ENCODE results near the gene NAV2.
A peak's percentile ranks its signal among the peaks of the same experiment; 100 is the strongest.
"Not testable (repeated sequence)": the region's sequence is repeated elsewhere in the genome, so short reads cannot be mapped to it uniquely, and the experiment has no call there.

NAV2 gene

DNA sequence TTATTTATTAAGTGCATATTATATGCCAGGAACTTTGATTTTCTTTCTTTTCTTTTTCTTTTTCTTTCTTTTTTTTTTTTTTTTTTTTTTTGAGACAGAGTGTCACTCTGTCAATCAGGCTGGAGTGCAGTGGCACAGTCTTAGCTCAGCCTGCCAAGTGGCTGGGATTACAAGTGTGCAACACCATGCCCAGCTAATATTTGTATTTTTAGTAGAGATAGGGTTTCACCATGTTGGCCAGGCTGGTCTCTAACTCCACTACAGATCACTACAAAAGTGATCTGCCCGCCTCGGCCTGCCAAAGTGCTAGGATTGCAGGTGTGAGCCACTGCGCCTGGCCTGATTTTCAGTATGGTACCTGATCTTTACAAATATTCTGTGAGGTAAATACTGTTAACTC lies 182.4 kb downstream of the NAV2 start:
- not testable (repeated sequence) for H3K9me3 ChIP-seq (ENCODE audit: control insufficient read depth, insufficient read depth, low read length); DNase-seq (ENCODE audit: low read depth, low spot score); H3K27me3 ChIP-seq (ENCODE audit: control insufficient read depth, insufficient read depth, low read length); H3K4me1 ChIP-seq (ENCODE audit: control insufficient read depth, insufficient read depth, low read length); H3K4me3 ChIP-seq (ENCODE audit: low read length); H3K36me3 ChIP-seq (ENCODE audit: control insufficient read depth, insufficient read depth, low read length); H3K27ac ChIP-seq (ENCODE audit: low read length)
- no CpG with 5 or more reads among the region's 3 CpGs for WGBS (ENCODE audit: insufficient coverage, insufficient read length)

DNA sequence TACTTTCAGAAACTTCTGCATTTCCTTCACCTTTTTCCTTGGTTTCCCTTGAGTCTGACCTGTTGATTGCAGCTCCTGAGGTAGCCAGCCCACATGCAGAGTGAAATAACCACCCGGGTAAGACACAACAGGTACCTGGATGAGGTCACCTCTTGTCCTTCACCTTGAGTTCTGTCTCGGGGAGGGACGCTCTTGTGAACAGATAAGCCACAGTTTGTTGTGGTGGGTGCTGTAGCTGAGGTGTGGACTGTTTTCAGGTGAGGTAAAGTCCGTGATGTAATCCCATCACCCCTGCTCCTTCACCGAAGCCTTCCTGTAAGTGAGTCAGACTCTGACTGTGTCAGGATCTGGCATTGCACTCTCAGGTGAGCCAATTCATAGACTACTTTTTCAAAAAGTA lies 183.1 kb downstream of the NAV2 start:
- no peak overlapping the region for H3K27ac ChIP-seq (ENCODE audit: low read length)
- no peaks in the 10 kb centered on the region for H3K9me3 ChIP-seq (ENCODE audit: control insufficient read depth, insufficient read depth, low read length)
- no peak for DNase-seq (ENCODE audit: low read depth, low spot score)
- H3K27me3 ChIP-seq (ENCODE audit: control insufficient read depth, insufficient read depth, low read length) = no peaks in the 10 kb centered on the region
- peaks cover 1% of the 10 kb centered on the region; the same call in 1 of the 2 replicates for H3K4me1 ChIP-seq (ENCODE audit: control insufficient read depth, insufficient read depth, low read length)
- WGBS (ENCODE audit: insufficient coverage, insufficient read length) = no CpG with 5 or more reads among the region's 5 CpGs
- H3K4me3 ChIP-seq (ENCODE audit: low read length) = no peak overlapping the region
- H3K36me3 ChIP-seq (ENCODE audit: control insufficient read depth, insufficient read depth, low read length) = peaks cover 2% of the 10 kb centered on the region; the same call in 1 of the 2 replicates

DNA sequence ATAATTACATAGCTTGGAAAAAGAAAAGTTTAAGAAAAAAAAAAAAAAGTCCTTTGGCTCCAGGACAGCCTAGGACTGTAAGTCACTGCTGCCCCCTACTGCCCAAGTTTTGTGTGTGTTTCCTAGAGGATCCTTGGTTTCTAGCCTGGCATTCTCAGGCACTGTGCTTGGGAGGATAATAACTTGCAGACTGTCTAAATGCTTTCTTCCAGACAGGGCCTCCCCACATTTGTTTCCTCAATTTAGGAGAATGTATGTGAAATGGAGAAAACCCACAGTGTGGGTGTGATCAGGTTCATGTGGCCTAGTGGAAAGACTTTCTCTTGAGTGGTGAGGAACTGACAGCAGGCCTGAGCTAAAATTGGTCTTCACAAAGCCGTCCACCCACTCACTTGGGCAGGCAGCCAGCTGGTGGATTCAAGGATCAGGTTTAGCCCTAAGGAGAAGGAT lies 191.0 kb downstream of the NAV2 start:
- Histone ChIP-seq H3K36me3 (ENCODE audit: control insufficient read depth, insufficient read depth, low read length) (no peaks in the 10 kb centered on the region), H3K4me1 (ENCODE audit: control insufficient read depth, insufficient read depth, low read length) (peaks cover 1% of the 10 kb centered on the region; the same call in 1 of the 2 replicates), H3K27me3 (ENCODE audit: control insufficient read depth, insufficient read depth, low read length) (no peaks in the 10 kb centered on the region), H3K4me3 (ENCODE audit: low read length) (no peak overlapping the region), H3K27ac (ENCODE audit: low read length) (no peak overlapping the region), H3K9me3 (ENCODE audit: control insufficient read depth, insufficient read depth, low read length) (no peaks in the 10 kb centered on the region)
- peak; percentile 79 for DNase-seq (ENCODE audit: low read depth, low spot score)
- no CpG with 5 or more reads among the region's 1 CpG for WGBS (ENCODE audit: insufficient coverage, insufficient read length)

DNA sequence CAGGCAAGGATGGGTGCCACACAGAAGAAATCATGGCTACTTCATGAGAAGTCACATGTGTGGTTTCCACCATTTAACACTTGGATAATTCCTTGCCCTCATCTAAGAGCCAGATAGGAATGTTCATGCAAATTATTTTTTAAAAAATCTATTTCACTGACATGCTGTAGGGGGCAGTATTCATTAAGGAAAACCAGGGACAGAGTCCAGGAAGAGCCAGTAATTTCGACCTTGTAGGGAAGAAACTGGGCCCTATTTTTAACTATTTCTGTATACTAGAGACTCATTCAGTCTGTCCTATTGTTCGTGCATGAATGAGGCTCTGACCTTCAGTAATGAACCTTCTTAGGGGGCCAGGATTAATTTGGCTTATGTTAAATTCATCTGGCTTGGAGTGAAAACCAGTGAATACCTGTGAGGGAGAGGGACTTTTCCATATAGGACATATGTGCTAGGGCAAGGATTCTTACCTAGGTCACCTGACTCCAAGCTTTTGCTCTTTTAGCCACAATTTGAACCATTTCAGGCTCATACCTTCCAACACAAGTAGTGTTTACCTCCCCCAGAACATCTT lies 192.7 kb downstream of the NAV2 start:
- Histone ChIP-seq H3K9me3 (ENCODE audit: control insufficient read depth, insufficient read depth, low read length) (no peaks in the 10 kb centered on the region), H3K36me3 (ENCODE audit: control insufficient read depth, insufficient read depth, low read length) (no peaks in the 10 kb centered on the region)
- WGBS (ENCODE audit: insufficient coverage, insufficient read length) = no CpG with 5 or more reads among the region's 2 CpGs

DNA sequence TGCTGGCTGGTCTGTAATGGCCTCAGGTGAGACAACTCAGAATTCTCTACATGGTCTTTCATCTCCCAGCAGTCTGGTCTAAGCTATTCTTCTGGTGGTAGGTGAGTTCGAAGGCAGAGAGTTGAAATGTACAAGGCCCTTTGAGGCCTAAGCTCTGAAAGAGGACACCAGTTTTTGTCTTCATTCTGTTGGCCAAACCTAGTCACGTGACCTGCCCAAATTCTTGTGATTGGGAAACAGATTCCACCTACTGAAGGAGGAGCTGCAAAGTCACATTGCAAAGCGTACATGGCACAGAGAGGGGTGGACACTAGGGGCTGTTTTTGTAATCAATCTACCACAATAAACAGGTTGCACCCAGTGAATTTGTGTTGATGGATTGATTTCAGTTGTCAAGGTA lies 193.5 kb downstream of the NAV2 start:
- H3K36me3 ChIP-seq (ENCODE audit: control insufficient read depth, insufficient read depth, low read length) = no peaks in the 10 kb centered on the region
- H3K27ac ChIP-seq (ENCODE audit: low read length) = no peak overlapping the region
- no peak for DNase-seq (ENCODE audit: low read depth, low spot score)
- H3K4me3 ChIP-seq (ENCODE audit: low read length) = no peak overlapping the region
- H3K4me1 ChIP-seq (ENCODE audit: control insufficient read depth, insufficient read depth, low read length) = peaks cover 1% of the 10 kb centered on the region; the same call in 1 of the 2 replicates
- H3K9me3 ChIP-seq (ENCODE audit: control insufficient read depth, insufficient read depth, low read length) = no peaks in the 10 kb centered on the region
- H3K27me3 ChIP-seq (ENCODE audit: control insufficient read depth, insufficient read depth, low read length) = no peaks in the 10 kb centered on the region
- no CpG with 5 or more reads among the region's 3 CpGs for WGBS (ENCODE audit: insufficient coverage, insufficient read length)

More for the DNA sequence above, 192.7 kb downstream of the NAV2 start:
- no peak overlapping the region for H3K4me3 ChIP-seq (ENCODE audit: low read length)
- H3K27ac ChIP-seq (ENCODE audit: low read length) = no peak overlapping the region
- no peak for DNase-seq (ENCODE audit: low read depth, low spot score)
- peaks cover 1% of the 10 kb centered on the region; the same call in 1 of the 2 replicates for H3K4me1 ChIP-seq (ENCODE audit: control insufficient read depth, insufficient read depth, low read length)
- H3K27me3 ChIP-seq (ENCODE audit: control insufficient read depth, insufficient read depth, low read length) = no peaks in the 10 kb centered on the region

DNA sequence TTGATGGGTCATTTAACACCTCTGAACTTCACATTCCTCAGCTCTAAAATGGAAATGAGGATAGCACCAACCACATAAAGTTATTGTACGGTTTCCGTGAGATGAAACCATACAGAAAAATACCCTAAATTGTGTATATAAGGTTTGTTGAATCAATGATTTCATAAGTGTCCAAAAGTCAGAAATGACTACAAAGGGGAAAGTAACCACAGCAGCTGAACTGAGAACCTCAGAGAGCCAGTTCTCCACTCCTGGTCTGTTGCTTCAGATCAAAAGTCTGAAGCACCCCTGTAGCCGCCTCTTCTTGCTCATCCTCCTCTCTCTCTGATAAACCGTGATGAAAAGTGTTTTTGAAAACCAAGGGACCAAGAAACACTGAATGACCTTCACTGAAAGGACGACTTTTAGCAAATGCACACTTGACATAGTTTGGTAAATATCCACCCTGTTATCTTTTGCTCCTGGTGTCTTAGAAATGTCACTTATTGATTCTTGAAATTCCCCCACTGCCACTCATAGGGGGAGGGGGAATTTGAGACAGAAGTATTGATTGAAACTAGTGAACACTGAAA lies 194.5 kb downstream of the NAV2 start:
- no peak overlapping the region for H3K4me3 ChIP-seq (ENCODE audit: low read length)
- WGBS (ENCODE audit: insufficient coverage, insufficient read length) = no CpG with 5 or more reads among the region's 5 CpGs

DNA sequence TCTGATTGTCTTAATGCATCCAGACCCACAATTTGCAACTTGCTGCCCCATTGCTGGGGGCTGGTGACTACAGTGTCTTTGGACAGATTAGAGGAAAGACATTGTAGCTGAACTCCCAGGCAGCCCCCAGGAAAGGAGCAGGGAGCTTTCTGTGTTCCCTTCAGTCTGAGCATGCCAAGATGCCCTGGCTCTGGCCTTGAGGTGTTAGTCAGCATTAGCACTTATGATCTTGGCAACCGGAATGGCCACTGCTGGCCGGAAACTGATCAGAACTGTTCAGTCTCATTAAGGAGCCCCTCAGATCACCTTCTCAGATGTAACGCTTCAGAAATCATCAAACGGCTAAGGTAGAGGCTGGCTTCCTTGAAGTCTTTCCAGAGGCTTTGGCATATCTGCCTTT lies 195.2 kb downstream of the NAV2 start:
- DNase-seq (ENCODE audit: low read depth, low spot score) = no peak
- Histone ChIP-seq H3K36me3 (ENCODE audit: control insufficient read depth, insufficient read depth, low read length) (no peaks in the 10 kb centered on the region), H3K27ac (ENCODE audit: low read length) (no peak overlapping the region), H3K27me3 (ENCODE audit: control insufficient read depth, insufficient read depth, low read length) (no peaks in the 10 kb centered on the region), H3K9me3 (ENCODE audit: control insufficient read depth, insufficient read depth, low read length) (no peaks in the 10 kb centered on the region), H3K4me3 (ENCODE audit: low read length) (no peak overlapping the region), H3K4me1 (ENCODE audit: control insufficient read depth, insufficient read depth, low read length) (peaks cover 1% of the 10 kb centered on the region; the same call in 1 of the 2 replicates)
- no CpG with 5 or more reads among the region's 4 CpGs for WGBS (ENCODE audit: insufficient coverage, insufficient read length)

More for the DNA sequence above, 194.5 kb downstream of the NAV2 start:
- Histone ChIP-seq H3K4me1 (ENCODE audit: control insufficient read depth, insufficient read depth, low read length) (peaks cover 1% of the 10 kb centered on the region; the same call in 1 of the 2 replicates), H3K36me3 (ENCODE audit: control insufficient read depth, insufficient read depth, low read length) (no peaks in the 10 kb centered on the region), H3K9me3 (ENCODE audit: control insufficient read depth, insufficient read depth, low read length) (no peaks in the 10 kb centered on the region), H3K27me3 (ENCODE audit: control insufficient read depth, insufficient read depth, low read length) (no peaks in the 10 kb centered on the region), H3K27ac (ENCODE audit: low read length) (no peak overlapping the region)
- no peak for DNase-seq (ENCODE audit: low read depth, low spot score)

DNA sequence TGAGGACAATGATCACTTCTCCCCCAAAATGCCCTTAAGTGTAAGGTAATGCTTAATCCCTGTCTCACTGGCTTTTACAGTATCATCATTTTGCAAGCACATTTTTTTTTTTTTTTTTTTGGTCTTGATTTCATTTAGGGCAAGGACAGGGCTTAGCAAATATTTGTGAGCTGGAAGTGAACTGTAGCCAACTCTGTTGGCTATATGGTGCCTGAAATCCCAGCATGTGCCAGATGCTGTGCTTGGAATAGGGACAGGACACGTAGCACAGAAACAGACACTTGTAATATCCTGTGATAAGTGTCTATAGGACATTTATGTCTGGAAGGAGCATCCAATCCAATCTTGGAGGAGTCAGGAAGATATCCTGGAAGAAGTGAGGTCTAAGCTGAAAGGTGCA lies 198.3 kb downstream of the NAV2 start:
- H3K4me1 ChIP-seq (ENCODE audit: control insufficient read depth, insufficient read depth, low read length) = peaks cover 1% of the 10 kb centered on the region; the same call in 1 of the 2 replicates
- H3K27ac ChIP-seq (ENCODE audit: low read length) = no peak overlapping the region
- WGBS (ENCODE audit: insufficient coverage, insufficient read length) = no CpG with 5 or more reads among the region's 1 CpG
- H3K4me3 ChIP-seq (ENCODE audit: low read length) = no peak overlapping the region
- no peaks in the 10 kb centered on the region for H3K36me3 ChIP-seq (ENCODE audit: control insufficient read depth, insufficient read depth, low read length)
- no peak for DNase-seq (ENCODE audit: low read depth, low spot score)
- no peaks in the 10 kb centered on the region for H3K9me3 ChIP-seq (ENCODE audit: control insufficient read depth, insufficient read depth, low read length)
- H3K27me3 ChIP-seq (ENCODE audit: control insufficient read depth, insufficient read depth, low read length) = no peaks in the 10 kb centered on the region

DNA sequence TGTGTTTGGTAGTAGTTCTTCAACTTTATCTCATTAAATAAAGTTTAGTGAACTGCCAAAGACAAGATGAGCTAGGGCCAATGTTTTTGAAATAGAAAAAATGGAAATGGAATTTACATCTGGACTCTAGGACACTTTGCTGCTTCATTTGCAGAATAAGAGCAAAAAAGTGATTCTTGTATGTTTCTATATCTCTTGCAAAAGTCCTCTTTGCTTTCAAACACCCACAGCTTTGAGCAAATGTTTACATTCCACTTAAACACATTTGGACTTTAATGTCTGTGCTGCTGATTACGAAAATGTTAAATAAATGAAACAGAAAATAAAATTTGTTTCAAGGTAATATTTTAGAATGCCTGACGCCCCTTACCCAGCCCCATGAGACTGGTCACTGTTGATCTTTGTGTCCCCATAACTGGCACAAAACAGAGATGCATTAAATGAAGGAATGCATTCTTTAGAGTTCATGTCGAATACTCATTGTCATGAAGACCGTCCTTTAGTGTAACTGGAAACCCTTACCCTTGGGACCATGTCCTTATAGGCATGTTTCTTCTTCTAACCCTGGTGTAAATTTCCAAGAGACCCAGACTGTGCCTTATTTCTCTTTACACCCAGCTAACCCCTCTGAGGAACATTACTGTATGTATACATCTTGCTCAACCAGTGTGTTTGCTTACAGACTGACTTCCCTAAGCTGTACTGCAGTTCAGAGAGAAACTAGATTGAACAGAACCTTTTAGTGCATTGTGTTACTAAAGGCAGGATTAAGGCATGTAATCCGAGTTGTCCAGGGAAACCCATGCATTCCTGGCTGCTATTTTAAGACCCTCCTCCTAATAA lies 199.7 kb downstream of the NAV2 start:
- no peaks in the 10 kb centered on the region for H3K36me3 ChIP-seq (ENCODE audit: control insufficient read depth, insufficient read depth, low read length)
- peaks cover 1% of the 10 kb centered on the region; the same call in 1 of the 2 replicates for H3K4me1 ChIP-seq (ENCODE audit: control insufficient read depth, insufficient read depth, low read length)
- no CpG with 5 or more reads among the region's 5 CpGs for WGBS (ENCODE audit: insufficient coverage, insufficient read length)

DNA sequence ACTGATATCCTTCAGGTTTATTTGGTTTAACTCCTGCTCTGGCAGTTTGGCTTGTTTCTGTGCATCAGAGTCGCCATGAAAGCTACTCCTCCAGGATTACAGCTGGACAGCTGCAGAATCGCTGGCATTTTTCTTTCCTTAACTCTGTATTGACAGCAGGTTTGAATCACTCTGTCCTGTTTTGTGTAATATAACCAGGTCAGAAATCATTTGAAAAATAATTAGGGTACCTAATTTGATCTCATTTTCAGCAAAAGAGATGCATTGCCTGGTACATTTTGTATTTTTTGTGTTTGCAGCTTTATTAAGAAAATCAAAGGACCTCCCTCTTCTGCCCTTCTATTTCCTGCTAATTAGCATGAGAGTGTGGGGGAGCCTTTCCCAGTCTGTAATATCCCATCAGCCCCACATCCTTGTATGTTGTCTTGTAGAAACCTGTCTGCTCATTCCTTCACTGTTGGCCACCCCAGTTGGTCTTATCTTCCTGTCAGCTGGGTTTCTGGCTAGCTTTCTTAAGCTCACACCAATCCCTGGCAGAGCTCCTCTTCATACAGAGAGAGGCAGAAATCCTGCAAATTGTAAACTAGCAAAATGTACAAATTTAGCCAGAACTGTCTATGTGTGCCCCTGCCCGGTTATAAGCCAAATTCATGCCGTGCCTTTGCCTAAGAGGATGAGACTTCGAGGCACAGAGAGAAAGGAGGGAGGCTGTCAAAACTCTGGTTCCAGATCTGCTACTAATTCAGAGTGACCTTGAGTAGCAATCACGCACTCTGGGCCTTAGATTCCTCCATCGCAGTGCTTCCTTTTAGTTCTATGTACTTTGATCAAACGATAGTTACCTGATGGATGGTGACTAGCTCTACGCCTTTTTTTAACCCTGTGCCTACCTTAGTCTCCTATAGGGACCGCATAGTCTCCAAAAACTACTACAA lies 200.6 kb downstream of the NAV2 start:
- no peaks in the 10 kb centered on the region for H3K27me3 ChIP-seq (ENCODE audit: control insufficient read depth, insufficient read depth, low read length)
- H3K9me3 ChIP-seq (ENCODE audit: control insufficient read depth, insufficient read depth, low read length) = no peaks in the 10 kb centered on the region
- peaks cover 1% of the 10 kb centered on the region; the same call in 1 of the 2 replicates for H3K4me1 ChIP-seq (ENCODE audit: control insufficient read depth, insufficient read depth, low read length)
- WGBS (ENCODE audit: insufficient coverage, insufficient read length) = no CpG with 5 or more reads among the region's 10 CpGs
- no peak overlapping the region for H3K4me3 ChIP-seq (ENCODE audit: low read length)
- no peak overlapping the region for H3K27ac ChIP-seq (ENCODE audit: low read length)
- DNase-seq (ENCODE audit: low read depth, low spot score) = no peak
- H3K36me3 ChIP-seq (ENCODE audit: control insufficient read depth, insufficient read depth, low read length) = no peaks in the 10 kb centered on the region

More for the DNA sequence above, 199.7 kb downstream of the NAV2 start:
- no peaks in the 10 kb centered on the region for H3K9me3 ChIP-seq (ENCODE audit: control insufficient read depth, insufficient read depth, low read length)
- no peak for DNase-seq (ENCODE audit: low read depth, low spot score)
- H3K4me3 ChIP-seq (ENCODE audit: low read length) = no peak overlapping the region
- H3K27ac ChIP-seq (ENCODE audit: low read length) = no peak overlapping the region
- no peaks in the 10 kb centered on the region for H3K27me3 ChIP-seq (ENCODE audit: control insufficient read depth, insufficient read depth, low read length)
